ENCODE measurements around the gene FLCN.

DNA sequence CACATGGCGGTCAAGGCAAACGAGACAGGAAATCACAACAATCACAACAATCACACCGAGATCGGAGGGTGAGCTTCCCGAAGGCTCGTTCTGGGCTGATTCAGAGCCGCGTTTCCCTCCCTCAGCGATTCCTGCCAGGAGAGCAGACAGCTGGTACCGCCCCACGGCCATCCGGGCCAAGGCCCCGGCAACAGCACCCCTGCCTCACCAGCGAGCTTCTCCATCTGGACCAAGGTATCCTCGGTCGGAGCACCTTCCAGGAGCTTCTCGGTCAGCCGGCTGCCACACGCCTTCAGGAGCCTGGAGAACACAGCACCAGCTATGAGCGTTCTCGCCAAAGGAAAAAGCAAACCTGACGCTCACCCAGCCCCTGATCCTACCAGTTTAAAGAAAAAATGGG is 15.6 kb downstream of the FLCN start:
- no peak for TF ChIP-seq GATA3 (IDR thresholded peaks at IDR 0.05; ENCODE audit: low read depth, low read length)
- TF ChIP-seq GATA2 (IDR thresholded peaks at IDR 0.05; ENCODE audit: low read depth, low read length), result no peak
